Left lobe of liver (tissue), 2 donors: ENCODE data around the gene CCDC182. TPM values are rescaled to one million over a fixed set of nuclear protein-coding genes. Genes with fewer than 3 reads are reported as not detected.

Experiments used
- ATAC-seq: fragments of 200-7000 bp; cut with Tn5 transposase; one replicate; pipeline ENCODE4 v1.9.1; 2020; ENCODE audit warnings: mild to moderate bottlenecking, moderate library complexity
- DNase-seq: peaks from one replicate; pipeline ENCODE4 v3.0.0-alpha.2; 2020; ENCODE audit warnings: low spot score
- total RNA-seq: library from RNA; stranded (reverse); gene quantifications from one replicate; pipeline ENCODE4 v1.2.1, GENCODE V29; 2021
- donor health status: DM: no; HTN: no; CAD: no; lungs with moderate emphysema.
- donor health status: DM: no; HTN: yes; CAD: no.

Gene CCDC182
- total RNA-seq, 1 donor from 2014 or later = not detected

DNA sequence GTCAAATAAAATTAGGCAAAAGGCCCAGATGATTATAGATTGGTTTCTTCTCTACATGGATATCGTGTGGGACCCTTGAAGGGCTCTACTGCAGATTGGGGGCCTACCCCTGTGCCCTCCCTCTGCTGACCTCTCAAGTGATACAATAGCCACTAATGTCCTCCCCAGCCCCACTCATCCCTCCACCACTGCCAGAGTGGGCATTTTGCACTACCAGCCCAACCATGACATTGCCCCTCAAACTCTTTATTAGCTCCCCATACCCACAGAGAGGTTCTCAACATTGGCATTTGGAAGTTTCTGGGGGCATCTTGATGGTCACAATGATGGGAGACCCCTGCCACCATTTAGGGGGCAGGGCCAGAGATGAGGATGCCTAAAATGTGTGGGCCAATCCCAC lies 41.8 kb downstream of the CCDC182 start:
- DNase-seq (no peak), ATAC-seq (no peak)

DNA sequence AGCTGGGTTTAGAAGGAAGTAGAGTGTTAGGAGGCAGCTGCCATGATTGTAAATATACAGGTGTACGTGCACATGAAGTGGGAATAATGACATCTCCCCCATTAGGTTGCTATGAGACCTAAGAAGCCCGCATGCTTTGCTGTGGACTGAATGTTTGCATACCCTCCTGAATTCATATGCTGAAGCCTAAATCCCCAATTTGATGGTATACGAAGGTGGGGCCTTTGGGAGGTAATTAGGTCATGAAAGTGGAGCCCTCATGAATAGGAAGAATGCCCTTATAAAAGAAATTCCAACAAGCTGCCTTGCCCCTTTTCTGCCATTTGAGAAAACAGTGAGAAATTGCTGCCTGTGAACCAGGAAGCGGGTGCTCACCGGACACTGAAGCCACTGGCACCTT lies 44.0 kb downstream of the CCDC182 start:
- no peak for DNase-seq
- no peak for ATAC-seq

DNA sequence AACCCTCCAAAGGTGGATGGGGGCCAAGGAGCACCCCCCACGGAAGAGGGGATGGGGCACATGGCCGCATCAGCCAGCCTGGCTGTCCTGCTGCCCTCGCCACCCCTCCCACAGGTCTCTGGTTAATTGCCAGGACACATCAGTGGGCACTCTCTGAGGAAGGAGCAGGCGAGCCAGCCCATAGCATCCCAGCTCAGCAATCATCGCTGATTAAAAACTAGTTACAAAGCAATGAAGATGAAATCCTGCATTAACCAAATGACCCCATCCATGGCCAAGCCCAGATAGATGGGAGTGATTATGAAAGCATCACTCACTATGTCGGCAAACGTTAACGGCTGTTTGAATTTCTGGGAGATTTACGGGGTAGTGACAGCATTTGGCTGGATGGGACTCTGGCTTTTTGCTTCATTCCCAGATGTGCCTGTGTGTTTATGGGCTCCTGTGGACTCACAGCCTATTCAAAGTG lies 45.3 kb downstream of the CCDC182 start:
- ATAC-seq (no peak), DNase-seq (no peak)

DNA sequence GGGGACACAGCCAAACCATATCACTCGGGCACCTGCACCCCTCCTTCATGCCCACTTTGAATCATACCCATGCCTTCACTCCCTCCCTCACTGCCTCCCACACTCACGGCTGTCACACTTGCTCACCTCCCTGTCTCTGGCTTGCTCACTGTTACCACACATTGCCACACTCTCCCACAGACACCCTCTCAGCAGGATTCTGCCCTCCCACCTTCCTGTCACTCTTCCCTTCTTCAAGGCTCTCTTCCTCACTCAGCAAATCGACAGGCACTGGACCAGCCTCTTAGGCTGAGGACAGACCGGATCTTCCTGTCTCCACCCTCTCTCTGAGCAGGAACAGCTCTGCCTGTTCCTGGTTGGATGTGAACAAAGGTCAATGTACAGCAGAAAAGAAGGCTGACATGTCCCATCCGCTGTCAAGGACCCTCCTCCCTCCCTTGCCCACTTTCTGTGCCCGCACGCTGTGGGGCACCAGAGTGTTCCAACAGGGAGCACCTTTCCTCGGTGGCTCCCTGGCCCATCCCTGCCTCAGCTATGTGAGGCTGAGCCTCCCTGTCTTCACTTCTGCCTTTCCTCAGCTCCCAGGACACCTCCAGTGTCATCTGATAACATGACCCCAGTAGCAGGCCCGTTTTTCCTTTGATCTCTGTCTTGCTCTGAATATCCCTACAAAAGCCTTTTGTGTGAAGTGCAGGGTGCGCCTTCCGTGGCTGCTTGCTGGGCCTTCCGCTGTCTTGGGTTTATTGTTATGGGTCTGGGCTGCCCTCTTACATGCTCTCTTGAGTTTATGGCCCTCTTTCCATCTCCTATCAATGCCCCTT lies 47.0 kb downstream of the CCDC182 start:
- DNase-seq = no peak
- ATAC-seq = no peak

DNA sequence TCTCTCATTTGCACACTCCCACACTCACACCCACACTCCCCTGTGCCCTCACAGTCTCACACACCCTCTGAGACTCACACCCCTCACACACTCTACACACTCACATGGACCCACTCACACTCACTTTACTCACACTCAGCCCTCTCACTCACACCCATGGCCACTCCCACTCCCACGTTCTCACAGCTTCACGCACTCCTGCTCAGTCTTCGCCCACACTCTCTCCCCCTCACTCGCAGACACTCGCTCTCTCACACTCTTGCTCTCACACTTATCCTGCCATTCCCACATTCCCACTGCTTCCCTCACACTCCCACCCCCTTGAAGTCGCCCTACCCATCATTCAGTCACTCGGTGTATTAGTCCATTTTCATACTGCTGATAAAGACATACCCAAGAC lies 47.9 kb downstream of the CCDC182 start:
- DNase-seq (no peak), ATAC-seq (no peak)

DNA sequence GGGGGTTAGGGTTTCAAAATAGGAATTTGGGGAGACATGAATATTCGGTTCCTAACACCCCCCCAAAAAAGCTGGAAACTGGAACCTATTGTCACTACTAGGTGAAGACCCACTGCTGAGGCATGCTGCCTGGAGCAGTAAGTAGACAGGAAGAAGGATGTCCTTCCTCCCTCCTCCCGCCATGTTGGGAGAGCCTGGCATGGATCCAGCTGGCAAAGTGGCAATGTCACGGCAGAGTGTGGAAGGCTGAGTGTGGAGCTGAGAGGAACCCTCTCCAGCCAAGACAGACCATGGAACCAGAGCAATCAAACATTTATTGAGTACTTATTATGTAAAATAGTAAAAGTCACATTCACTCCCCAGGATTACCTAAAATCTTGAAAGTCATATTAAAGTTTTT lies 49.0 kb downstream of the CCDC182 start:
- DNase-seq (no peak), ATAC-seq (no peak)

Other genes with a start within 250 kb of the CCDC182 start
- gene MRPS23, start 104.7 kb upstream of the CCDC182 start, total RNA-seq = 13.1 TPM
- gene CUEDC1, start 210.1 kb upstream of the CCDC182 start, total RNA-seq = 8.1 TPM
- gene VEZF1, start 243.0 kb upstream of the CCDC182 start, total RNA-seq = 12.5 TPM